ENCODE measurements around the gene HEXA. TPM values are rescaled to one million over a fixed set of nuclear protein-coding genes. Genes with fewer than 3 reads are reported as not detected.
"Not testable (repeated sequence)": the region's sequence is repeated elsewhere in the genome, so short reads cannot be mapped to it uniquely, and the experiment has no call there.

Gene HEXA
- polyA plus RNA-seq, 2 donors, result 22.8 to 24.2 TPM

- Histone ChIP-seq H3K4me1 (ENCODE audit: control insufficient read depth in 2 of 2, insufficient read depth in 2 of 2, low read length in 1 of 2) (no peaks in the 10 kb centered on the region), H3K27ac (ENCODE audit: low read depth in 2 of 2, low read length in 1 of 2) (no peak overlapping the region), H3K4me3 (ENCODE audit: low read depth in 1 of 2, low read length in 2 of 2) (no peak overlapping the region), H3K36me3 (ENCODE audit: control insufficient read depth in 2 of 2, insufficient read depth in 2 of 2, low read length in 1 of 2) (no peaks in the 10 kb centered on the region), H3K27me3 (ENCODE audit: control insufficient read depth in 1 of 2, insufficient read depth in 2 of 2, low read length in 2 of 2) (peaks cover 0 to 5% of the 10 kb centered on the region in 2 donors), H3K9me3 (ENCODE audit: control insufficient read depth in 2 of 2, insufficient read depth in 1 of 2, low read depth in 1 of 2, low read length in 1 of 2) (no peaks in the 10 kb centered on the region)
These were observed 29.0 kb upstream of the HEXA start for GRCh38 chr15:72404841-72405240.

GRCh38 chr15:72404356-72404755, 28.5 kb upstream of the HEXA start:
- Histone ChIP-seq H3K4me1 (ENCODE audit: control insufficient read depth in 2 of 2, insufficient read depth in 2 of 2, low read length in 1 of 2) (no peaks in the 10 kb centered on the region), H3K27ac (ENCODE audit: low read depth in 2 of 2, low read length in 1 of 2) (no peak overlapping the region), H3K4me3 (ENCODE audit: low read depth in 1 of 2, low read length in 2 of 2) (no peak overlapping the region), H3K9me3 (ENCODE audit: control insufficient read depth in 2 of 2, insufficient read depth in 1 of 2, low read depth in 1 of 2, low read length in 1 of 2) (no peaks in the 10 kb centered on the region), H3K36me3 (ENCODE audit: control insufficient read depth in 2 of 2, insufficient read depth in 2 of 2, low read length in 1 of 2) (no peaks in the 10 kb centered on the region), H3K27me3 (ENCODE audit: control insufficient read depth in 1 of 2, insufficient read depth in 2 of 2, low read length in 2 of 2) (peaks cover 0 to 5% of the 10 kb centered on the region in 2 donors)
- 50 to 55% methylated on average over 3 of the region's 3 CpGs for whole genome bisulfite sequencing, 2 donors

GRCh38 chr15:72402726-72403125, 26.9 kb upstream of the HEXA start:
- Histone ChIP-seq H3K9me3 (ENCODE audit: control insufficient read depth in 2 of 2, insufficient read depth in 1 of 2, low read depth in 1 of 2, low read length in 1 of 2) (no peaks in the 10 kb centered on the region), H3K4me1 (ENCODE audit: control insufficient read depth in 2 of 2, insufficient read depth in 2 of 2, low read length in 1 of 2) (no peaks in the 10 kb centered on the region), H3K4me3 (ENCODE audit: low read depth in 1 of 2, low read length in 2 of 2) (no peak overlapping the region), H3K27me3 (ENCODE audit: control insufficient read depth in 1 of 2, insufficient read depth in 2 of 2, low read length in 2 of 2) (no peaks in the 10 kb centered on the region), H3K36me3 (ENCODE audit: control insufficient read depth in 2 of 2, insufficient read depth in 2 of 2, low read length in 1 of 2) (no peaks in the 10 kb centered on the region), H3K27ac (ENCODE audit: low read depth in 2 of 2, low read length in 1 of 2) (no peak overlapping the region)
- WGBS, 2 donors, result 77% methylated on average over 5 of the region's 5 CpGs

DNA sequence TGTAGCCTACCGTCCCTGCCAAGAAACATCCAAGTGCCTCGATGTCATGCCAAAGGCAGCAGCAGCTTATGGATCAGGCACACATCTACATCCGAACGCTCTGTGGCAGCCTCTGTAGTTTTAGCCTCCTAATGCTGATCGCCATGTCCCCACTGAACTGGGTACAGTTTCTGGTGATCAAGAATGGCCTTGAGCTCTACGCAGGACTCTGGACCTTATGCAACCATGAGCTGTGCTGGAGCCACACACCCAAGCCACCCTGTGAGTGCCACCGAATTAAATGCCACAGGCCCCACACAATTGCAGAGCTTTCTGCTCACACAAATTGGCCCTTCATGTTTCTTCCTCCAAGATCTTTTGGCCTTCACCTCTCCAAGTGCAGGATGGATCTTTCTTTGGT, 22.8 kb upstream of the HEXA start:
- no peak overlapping the region for H3K27ac ChIP-seq (ENCODE audit: low read depth in 2 of 2, low read length in 1 of 2)
- no peaks in the 10 kb centered on the region for H3K27me3 ChIP-seq (ENCODE audit: control insufficient read depth in 1 of 2, insufficient read depth in 2 of 2, low read length in 2 of 2)
- no peaks in the 10 kb centered on the region for H3K4me1 ChIP-seq (ENCODE audit: control insufficient read depth in 2 of 2, insufficient read depth in 2 of 2, low read length in 1 of 2)
- H3K36me3 ChIP-seq (ENCODE audit: control insufficient read depth in 2 of 2, insufficient read depth in 2 of 2, low read length in 1 of 2), result no peaks in the 10 kb centered on the region
- H3K9me3 ChIP-seq (ENCODE audit: control insufficient read depth in 2 of 2, insufficient read depth in 1 of 2, low read depth in 1 of 2, low read length in 1 of 2), result no peaks in the 10 kb centered on the region
- no peak overlapping the region for H3K4me3 ChIP-seq (ENCODE audit: low read depth in 1 of 2, low read length in 2 of 2)
- WGBS, 2 donors, result 85 to 89% methylated on average over 7 of the region's 7 CpGs

DNA sequence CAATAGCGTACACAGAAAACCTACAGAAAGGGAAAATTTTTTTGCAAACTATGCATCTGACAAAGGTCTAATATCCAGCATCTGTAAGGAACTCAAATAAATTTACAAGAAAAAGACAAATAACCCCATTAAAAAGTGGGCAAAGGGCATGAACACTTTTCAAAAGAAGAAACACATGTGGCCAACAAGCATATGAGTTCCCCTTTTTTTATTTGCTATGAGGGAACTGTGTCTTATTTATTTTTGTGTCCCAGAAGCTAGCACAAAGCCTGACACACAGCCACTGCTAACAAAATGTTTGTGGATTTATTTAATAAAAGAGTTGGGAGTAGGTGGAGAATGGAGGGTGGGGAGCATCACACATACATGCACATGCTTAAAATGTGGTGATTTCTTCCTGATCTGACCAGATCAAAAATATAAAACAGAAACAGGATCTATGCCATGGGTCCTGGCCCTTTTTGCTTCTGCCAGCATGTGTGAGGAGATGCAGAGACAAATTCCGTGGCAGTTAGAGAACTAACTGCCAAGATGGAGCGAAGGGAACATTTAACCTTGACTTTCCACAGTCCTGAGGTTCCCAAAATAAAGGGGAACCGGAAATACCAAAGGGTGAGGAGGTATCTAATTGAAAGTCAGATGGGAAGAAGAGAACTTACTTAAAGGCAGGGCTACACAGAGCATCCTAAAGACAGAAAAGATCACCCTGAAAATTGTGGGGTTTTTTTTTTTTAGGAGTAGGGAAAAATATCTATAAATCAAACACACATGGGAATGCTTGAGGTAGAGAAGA, 22.2 kb upstream of the HEXA start, which contains the start of gene TMEM202:
TMEM202 (plus strand) TSS at position 510 of the 793 bp plus-strand sequence; CDS start at position 532, 22 bp downstream.
- WGBS, 2 donors, result 69 to 72% methylated on average over 4 of the region's 4 CpGs
- Histone ChIP-seq H3K4me1 (ENCODE audit: control insufficient read depth in 2 of 2, insufficient read depth in 2 of 2, low read length in 1 of 2) (no peaks in the 10 kb centered on the region), H3K27me3 (ENCODE audit: control insufficient read depth in 1 of 2, insufficient read depth in 2 of 2, low read length in 2 of 2) (no peaks in the 10 kb centered on the region), H3K9me3 (ENCODE audit: control insufficient read depth in 2 of 2, insufficient read depth in 1 of 2, low read depth in 1 of 2, low read length in 1 of 2) (no peaks in the 10 kb centered on the region), H3K27ac (ENCODE audit: low read depth in 2 of 2, low read length in 1 of 2) (no peak within 1 kb of the TSS), H3K4me3 (ENCODE audit: low read depth in 1 of 2, low read length in 2 of 2) (no peak within 1 kb of the TSS), H3K36me3 (ENCODE audit: control insufficient read depth in 2 of 2, insufficient read depth in 2 of 2, low read length in 1 of 2) (no peaks in the 10 kb centered on the region)

DNA sequence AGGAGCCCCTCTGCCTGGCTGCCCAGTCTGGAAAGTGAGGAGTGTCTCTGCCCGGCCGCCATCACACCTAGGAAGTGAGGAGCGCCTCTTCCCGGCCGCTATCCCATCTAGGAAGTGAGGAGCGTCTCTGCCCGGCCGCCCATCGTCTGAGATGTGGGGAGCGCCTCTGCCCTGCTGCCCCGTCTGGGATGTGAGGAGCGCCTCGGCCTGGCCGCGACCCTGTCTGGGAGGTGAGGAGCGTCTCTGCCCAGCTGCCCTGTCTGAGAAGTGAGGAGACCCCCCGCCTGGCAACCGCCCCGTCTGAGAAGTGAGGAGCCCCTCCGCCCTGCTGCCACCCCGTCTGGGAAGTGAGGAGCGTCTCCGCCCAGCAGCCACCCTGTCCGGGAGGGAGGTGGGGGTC, 20.5 kb upstream of the HEXA start:
- WGBS, 2 donors, result 95 to 98% methylated on average over 16 to 20 of the region's 24 CpGs
- H3K4me1 ChIP-seq (ENCODE audit: control insufficient read depth in 2 of 2, insufficient read depth in 2 of 2, low read length in 1 of 2); H3K27ac ChIP-seq (ENCODE audit: low read depth in 2 of 2, low read length in 1 of 2); H3K36me3 ChIP-seq (ENCODE audit: control insufficient read depth in 2 of 2, insufficient read depth in 2 of 2, low read length in 1 of 2); H3K4me3 ChIP-seq (ENCODE audit: low read depth in 1 of 2, low read length in 2 of 2); H3K27me3 ChIP-seq (ENCODE audit: control insufficient read depth in 1 of 2, insufficient read depth in 2 of 2, low read length in 2 of 2); H3K9me3 ChIP-seq (ENCODE audit: control insufficient read depth in 2 of 2, insufficient read depth in 1 of 2, low read depth in 1 of 2, low read length in 1 of 2): not testable (repeated sequence)

- 29 to 42% methylated on average over 3 of the region's 3 CpGs for WGBS, 2 donors
- Histone ChIP-seq H3K4me3 (ENCODE audit: low read depth in 1 of 2, low read length in 2 of 2) (no peak overlapping the region), H3K9me3 (ENCODE audit: control insufficient read depth in 2 of 2, insufficient read depth in 1 of 2, low read depth in 1 of 2, low read length in 1 of 2) (no peaks in the 10 kb centered on the region)
These were observed 13.4 kb upstream of the HEXA start for GRCh38 chr15:72389231-72389630.

GRCh38 chr15:72387741-72388140, 11.9 kb upstream of the HEXA start:
- H3K4me3 ChIP-seq (ENCODE audit: low read depth in 1 of 2, low read length in 2 of 2), result no peak overlapping the region

More at GRCh38 chr15:72389231-72389630, 13.4 kb upstream of the HEXA start:
- no peaks in the 10 kb centered on the region for H3K36me3 ChIP-seq (ENCODE audit: control insufficient read depth in 2 of 2, insufficient read depth in 2 of 2, low read length in 1 of 2)
- H3K4me1 ChIP-seq (ENCODE audit: control insufficient read depth in 2 of 2, insufficient read depth in 2 of 2, low read length in 1 of 2), result no peaks in the 10 kb centered on the region
- H3K27ac ChIP-seq (ENCODE audit: low read depth in 2 of 2, low read length in 1 of 2), result no peak overlapping the region
- H3K27me3 ChIP-seq (ENCODE audit: control insufficient read depth in 1 of 2, insufficient read depth in 2 of 2, low read length in 2 of 2), result no peaks in the 10 kb centered on the region

GRCh38 chr15:72382146-72382545, 6.3 kb upstream of the HEXA start:
- no peaks in the 10 kb centered on the region for H3K4me1 ChIP-seq (ENCODE audit: control insufficient read depth in 2 of 2, insufficient read depth in 2 of 2, low read length in 1 of 2)
- H3K4me3 ChIP-seq (ENCODE audit: low read depth in 1 of 2, low read length in 2 of 2), result no peak overlapping the region
- no peaks in the 10 kb centered on the region for H3K27me3 ChIP-seq (ENCODE audit: control insufficient read depth in 1 of 2, insufficient read depth in 2 of 2, low read length in 2 of 2)
- 73 to 76% methylated on average over 2 of the region's 2 CpGs for WGBS, 2 donors
- no peaks in the 10 kb centered on the region for H3K36me3 ChIP-seq (ENCODE audit: control insufficient read depth in 2 of 2, insufficient read depth in 2 of 2, low read length in 1 of 2)
- H3K27ac ChIP-seq (ENCODE audit: low read depth in 2 of 2, low read length in 1 of 2), result no peak overlapping the region
- no peaks in the 10 kb centered on the region for H3K9me3 ChIP-seq (ENCODE audit: control insufficient read depth in 2 of 2, insufficient read depth in 1 of 2, low read depth in 1 of 2, low read length in 1 of 2)

More at GRCh38 chr15:72387741-72388140, 11.9 kb upstream of the HEXA start:
- no peaks in the 10 kb centered on the region for H3K36me3 ChIP-seq (ENCODE audit: control insufficient read depth in 2 of 2, insufficient read depth in 2 of 2, low read length in 1 of 2)
- no peaks in the 10 kb centered on the region for H3K9me3 ChIP-seq (ENCODE audit: control insufficient read depth in 2 of 2, insufficient read depth in 1 of 2, low read depth in 1 of 2, low read length in 1 of 2)
- H3K4me1 ChIP-seq (ENCODE audit: control insufficient read depth in 2 of 2, insufficient read depth in 2 of 2, low read length in 1 of 2), result no peaks in the 10 kb centered on the region
- no peaks in the 10 kb centered on the region for H3K27me3 ChIP-seq (ENCODE audit: control insufficient read depth in 1 of 2, insufficient read depth in 2 of 2, low read length in 2 of 2)
- H3K27ac ChIP-seq (ENCODE audit: low read depth in 2 of 2, low read length in 1 of 2), result no peak overlapping the region

GRCh38 chr15:72380743-72381142, 4.9 kb upstream of the HEXA start:
- H3K36me3 ChIP-seq (ENCODE audit: control insufficient read depth in 2 of 2, insufficient read depth in 2 of 2, low read length in 1 of 2), result no peaks in the 10 kb centered on the region
- H3K4me1 ChIP-seq (ENCODE audit: control insufficient read depth in 2 of 2, insufficient read depth in 2 of 2, low read length in 1 of 2), result no peaks in the 10 kb centered on the region
- H3K9me3 ChIP-seq (ENCODE audit: control insufficient read depth in 2 of 2, insufficient read depth in 1 of 2, low read depth in 1 of 2, low read length in 1 of 2), result no peaks in the 10 kb centered on the region
- WGBS, 2 donors, result 76 to 77% methylated on average over 4 of the region's 4 CpGs
- no peak overlapping the region for H3K27ac ChIP-seq (ENCODE audit: low read depth in 2 of 2, low read length in 1 of 2)
- no peak overlapping the region for H3K4me3 ChIP-seq (ENCODE audit: low read depth in 1 of 2, low read length in 2 of 2)
- H3K27me3 ChIP-seq (ENCODE audit: control insufficient read depth in 1 of 2, insufficient read depth in 2 of 2, low read length in 2 of 2), result no peaks in the 10 kb centered on the region

All from esophagus (tissue), 2 donors.